Right cardiac atrium (tissue), 5 donors: ENCODE measurements around the gene TMSB15B. TPM values are rescaled to one million over a fixed set of nuclear protein-coding genes. Genes with fewer than 3 reads are reported as not detected.

ENCODE experiments used
- polyA plus RNA-seq: library from polyadenylated mRNA; stranded (reverse); fragments of 200-250 nt; gene quantifications from one replicate; pipeline ENCODE4 v1.2.3, GENCODE V29; 2013
- total RNA-seq, 4 donors: library from RNA; stranded (reverse); fragmentation: NEBNext Ultra II Directional; extraction: Animal tissue kit (Norgen Biotek cat#: 25700); gene quantifications; one replicate each; pipeline ENCODE4 v1.2.1, GENCODE V29; 2021
- donor health status: healthy with polysubstance abuse.
- donor health status: DM: no; HTN: yes; CAD: no.
- donor health status: DM: no; HTN: no; CAD: no.
- donor health status: DM: no; HTN: yes; CAD: no; lungs with severe emphysema.
- donor health status: DM: yes; HTN: yes; CAD: no.

TMSB15B gene
- total and polyA plus RNA-seq, 5 donors: 0.74 to 2.8 (median 1.7) TPM

Other genes starting within 250 kb of the TMSB15B start
- gene PLP1, start 185.8 kb upstream of the TMSB15B start, total RNA-seq: 10 to 100 TPM; 14.0 to 33.0 (median 27.4) TPM
- 25.9 TPM for gene PLP1, start 185.8 kb upstream of the TMSB15B start, polyA plus RNA-seq
- 10 to 100 TPM; 18.2 to 28.3 (median 22.4) TPM for gene RAB9B, start 130.4 kb upstream of the TMSB15B start, total RNA-seq
- gene RAB9B, start 130.4 kb upstream of the TMSB15B start, polyA plus RNA-seq: 11.5 TPM
- not detected for gene H2BW1, start 51.1 kb downstream of the TMSB15B start, total RNA-seq
- gene H2BW1, start 51.1 kb downstream of the TMSB15B start, polyA plus RNA-seq: not detected
- not detected for gene H2BW2, start 77.3 kb downstream of the TMSB15B start, total RNA-seq
- gene H2BW2, start 77.3 kb downstream of the TMSB15B start, polyA plus RNA-seq: not detected
- gene TMSB15C, start 113.6 kb downstream of the TMSB15B start, total RNA-seq: 1 to 10 TPM in 2 of 4 donors, under 1 TPM in 2; 0.40 to 1.4 (median 0.99) TPM
- 0.52 TPM for gene TMSB15C, start 113.6 kb downstream of the TMSB15B start, polyA plus RNA-seq
- gene ZCCHC18, start 149.9 kb downstream of the TMSB15B start, total RNA-seq: 1 to 10 TPM in 2 of 4 donors, under 1 TPM in 2; 0.49 to 1.6 (median 0.98) TPM
- gene ZCCHC18, start 149.9 kb downstream of the TMSB15B start, polyA plus RNA-seq: 0.70 TPM
- 10 to 100 TPM; 10.2 to 14.7 (median 12.8) TPM for gene SLC25A53, start 194.4 kb downstream of the TMSB15B start, total RNA-seq
- gene SLC25A53, start 194.4 kb downstream of the TMSB15B start, polyA plus RNA-seq: 7.8 TPM
- gene FAM199X, start 203.8 kb downstream of the TMSB15B start, total RNA-seq: 10 to 100 TPM; 11.9 to 14.6 (median 13.4) TPM
- gene FAM199X, start 203.8 kb downstream of the TMSB15B start, polyA plus RNA-seq: 6.8 TPM